Right renal pelvis (tissue), 4 donors: Measurements from ENCODE around the gene CAPN13. TPM values are rescaled to one million over a fixed set of nuclear protein-coding genes. Genes with fewer than 3 reads are reported as not detected.

ENCODE experiments used
- DNase-seq, 4 donors: peaks; one replicate each; pipeline ENCODE4 v3.0.0-alpha.2; 2013; ENCODE audit warnings: low read depth in 4 of 4, low spot score in 3 of 4, missing footprints in 1 of 4
- polyA plus RNA-seq, 4 donors: library from polyadenylated mRNA; unstranded; fragments of 120-200 nt; gene quantifications; one replicate each; pipeline ENCODE4 v1.2.1, GENCODE V29; 2013; ENCODE audit not compliant: insufficient read length in 4 of 4

Gene CAPN13
- polyA plus RNA-seq, 4 donors = 1.1 to 2.5 (median 1.8) TPM

GRCh38 chr2:30688956-30689401, 118.3 kb downstream of the CAPN13 start:
- DNase-seq = no peak

GRCh38 chr2:30686669-30687068, 120.6 kb downstream of the CAPN13 start:
- no peak for DNase-seq

GRCh38 chr2:30686000-30686399, 121.2 kb downstream of the CAPN13 start:
- DNase-seq = peak in 1 of 4 donors; percentile 23

- DNase-seq = no peak
Observed at GRCh38 chr2:30684996-30685395, 122.2 kb downstream of the CAPN13 start.

- DNase-seq = no peak
Observed at GRCh38 chr2:30684516-30684915, 122.7 kb downstream of the CAPN13 start.

GRCh38 chr2:30684026-30684425, 123.2 kb downstream of the CAPN13 start:
- DNase-seq = no peak

GRCh38 chr2:30683236-30683956, 123.8 kb downstream of the CAPN13 start:
- DNase-seq = no peak

GRCh38 chr2:30681022-30681421, 126.2 kb downstream of the CAPN13 start:
- no peak for DNase-seq

GRCh38 chr2:30680121-30680520, 127.1 kb downstream of the CAPN13 start:
- no peak for DNase-seq

GRCh38 chr2:30679426-30680088, 127.7 kb downstream of the CAPN13 start:
- no peak for DNase-seq

- no peak for DNase-seq
Observed at GRCh38 chr2:30678410-30679137, 128.7 kb downstream of the CAPN13 start.

- no peak for DNase-seq
Observed at GRCh38 chr2:30677861-30678385, 129.3 kb downstream of the CAPN13 start.

- no peak for DNase-seq
Observed at GRCh38 chr2:30677231-30677630, 130.0 kb downstream of the CAPN13 start.

GRCh38 chr2:30675758-30676157, 131.5 kb downstream of the CAPN13 start:
- DNase-seq = no peak

- DNase-seq = no peak
Observed at GRCh38 chr2:30673127-30673526, 134.1 kb downstream of the CAPN13 start.
